Measurements from ENCODE around the gene GLUD1.
A peak's percentile ranks its signal among the peaks of the same experiment; 100 is the strongest.
"Not testable (repeated sequence)": the region's sequence is repeated elsewhere in the genome, so short reads cannot be mapped to it uniquely, and the experiment has no call there.

The GLUD1 gene

DNA sequence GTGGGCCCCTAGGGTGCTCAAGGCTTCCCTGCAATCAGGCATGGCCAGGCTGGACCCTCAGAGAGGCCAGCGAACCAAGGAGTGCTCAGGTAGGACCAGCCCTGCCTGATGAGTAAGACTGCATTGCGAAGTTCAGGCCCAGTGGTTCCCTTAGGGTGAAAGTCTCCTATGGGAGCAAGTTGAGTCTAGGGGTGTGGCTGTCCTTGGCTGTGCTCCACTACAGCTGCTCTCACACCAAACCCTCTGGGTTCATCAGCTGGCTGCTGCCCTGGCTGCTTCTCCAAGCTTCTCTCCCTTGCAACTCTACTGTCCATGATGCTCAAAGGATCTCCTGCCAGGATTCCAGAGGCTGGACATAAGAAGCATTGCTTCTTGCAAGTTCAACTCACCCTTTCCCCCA, 55.9 kb downstream of the GLUD1 start:
- DNase-seq: no peak

DNA sequence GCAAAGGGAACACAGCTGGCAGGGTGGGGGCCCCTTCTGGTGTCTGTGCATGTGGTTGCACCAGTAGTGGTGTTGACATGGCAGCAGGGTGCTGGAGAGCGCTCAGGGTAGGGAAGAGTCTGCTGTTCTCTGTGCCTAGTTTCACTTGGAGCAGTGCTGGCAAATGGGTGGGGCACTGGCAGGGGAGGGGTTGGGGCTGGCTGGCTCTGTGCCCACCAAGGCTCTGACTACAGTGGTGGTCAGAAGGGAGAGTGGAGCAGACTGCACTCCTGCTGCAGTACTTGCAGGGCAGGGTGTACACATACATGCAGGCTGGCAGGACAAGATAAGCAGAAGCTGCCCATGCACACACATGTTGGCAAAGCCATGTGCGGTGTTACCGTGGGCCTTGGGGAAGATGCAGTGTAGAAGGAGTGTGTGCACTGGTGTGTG, 56.3 kb downstream of the GLUD1 start:
- no peak for DNase-seq

DNA sequence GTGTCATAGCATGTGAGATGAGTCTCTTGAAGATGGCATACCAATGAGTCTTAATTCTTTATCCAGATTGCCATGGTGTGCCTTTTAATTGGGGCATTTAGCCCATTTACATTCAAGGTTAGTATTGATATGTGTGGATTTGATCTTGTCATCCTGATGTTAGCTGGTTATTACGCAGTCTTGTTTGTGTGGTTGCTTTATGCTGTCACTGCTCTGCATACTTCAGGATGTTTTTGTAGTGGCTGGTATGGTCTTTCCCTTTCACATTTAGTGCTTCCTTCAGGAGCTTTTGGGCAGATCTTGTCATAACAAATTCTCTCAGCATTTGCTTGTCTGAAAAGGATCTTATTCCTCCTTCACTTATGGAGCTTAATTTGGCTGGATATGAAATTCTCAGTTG, 58.0 kb downstream of the GLUD1 start:
- no peak for DNase-seq

DNA sequence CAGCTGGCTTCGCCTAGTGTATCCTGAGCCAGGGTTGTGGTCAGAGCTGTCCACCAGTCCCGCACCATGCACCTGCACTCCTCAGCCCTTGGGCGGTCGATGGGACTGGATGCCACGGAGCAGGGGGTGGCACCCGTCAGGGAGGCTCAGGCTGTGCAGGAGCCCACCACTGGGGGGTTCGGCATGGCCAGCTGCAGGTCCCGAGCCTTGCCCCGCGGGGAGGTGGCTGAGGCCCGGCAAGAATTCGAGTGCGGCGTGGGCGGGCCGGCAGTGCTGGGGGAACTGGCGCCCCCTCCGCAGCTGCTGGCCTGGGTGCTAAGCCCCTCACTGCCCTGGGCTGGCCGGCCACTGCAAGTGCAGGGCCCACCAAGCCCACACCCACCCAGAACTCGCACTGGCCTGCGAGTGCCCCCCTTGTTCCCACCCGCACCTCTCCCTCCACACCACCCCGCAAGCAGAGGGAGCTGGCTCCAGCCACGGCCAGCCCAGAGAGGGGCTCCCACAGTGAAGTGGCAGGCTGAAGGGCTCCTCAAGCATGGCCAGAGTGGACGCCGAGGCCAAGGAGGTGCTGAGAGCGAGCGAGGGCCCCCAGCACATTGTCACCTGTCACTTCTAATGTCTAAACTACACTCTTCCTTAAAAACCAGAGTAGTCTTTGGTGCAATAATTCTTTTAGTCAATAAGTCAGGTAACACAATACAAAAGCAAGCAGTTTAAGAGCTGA, 63.6 kb downstream of the GLUD1 start:
- no peak for DNase-seq

DNA sequence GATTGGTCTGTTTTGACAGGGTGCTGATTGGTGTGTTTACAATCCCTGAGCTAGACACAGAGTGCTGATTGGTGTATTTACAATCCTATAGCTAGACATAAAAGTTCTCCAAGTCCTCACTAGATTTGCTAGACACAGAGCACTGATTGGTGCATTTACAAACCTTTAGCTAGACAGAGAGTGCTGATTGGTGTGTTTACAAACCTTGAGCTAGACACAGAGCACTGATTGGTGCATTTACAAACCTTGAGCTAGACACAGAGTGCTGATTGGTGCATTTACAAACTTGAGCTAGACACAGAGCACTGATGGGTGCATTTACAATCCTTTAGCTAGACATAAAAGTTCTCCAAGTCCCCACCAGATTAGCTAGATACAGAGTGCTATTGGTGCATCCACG, 64.2 kb downstream of the GLUD1 start:
- not testable (repeated sequence) for DNase-seq

DNA sequence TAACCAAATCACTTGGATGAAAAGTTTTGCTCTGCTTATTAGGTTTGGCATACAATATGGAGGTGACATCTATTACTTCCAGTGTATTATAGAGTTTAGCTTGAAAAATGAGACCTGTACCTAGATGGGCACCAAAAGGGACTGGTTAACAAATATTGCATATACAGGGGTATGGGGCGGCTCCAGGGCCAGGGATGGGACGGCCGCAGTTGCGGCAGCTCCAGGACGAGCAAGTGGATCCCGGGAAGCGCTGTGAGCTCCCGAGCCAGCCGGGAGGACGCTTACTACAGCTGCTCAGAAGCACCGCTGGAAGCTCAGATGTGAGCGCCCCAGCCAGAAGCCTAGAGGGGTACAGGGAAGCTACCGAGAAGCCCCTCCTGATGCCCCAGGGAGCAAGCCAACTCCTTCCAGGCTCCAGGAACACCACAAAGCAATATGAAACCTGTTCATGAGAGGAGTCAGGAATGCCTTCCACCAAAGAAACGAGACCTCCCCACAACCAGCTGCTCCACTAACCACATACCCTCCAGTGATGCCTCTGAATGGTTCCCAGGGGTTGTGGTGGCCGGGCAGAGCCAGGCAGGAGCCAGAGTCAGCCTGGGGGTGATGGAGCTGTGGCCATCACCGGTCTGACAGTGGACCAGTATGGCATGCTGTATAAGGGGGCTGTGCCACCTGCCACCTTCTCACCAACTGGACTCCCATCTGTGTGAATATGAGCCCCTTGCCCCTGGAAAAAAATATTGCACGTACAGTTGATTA, 67.7 kb downstream of the GLUD1 start:
- DNase-seq: not testable (repeated sequence)

DNA sequence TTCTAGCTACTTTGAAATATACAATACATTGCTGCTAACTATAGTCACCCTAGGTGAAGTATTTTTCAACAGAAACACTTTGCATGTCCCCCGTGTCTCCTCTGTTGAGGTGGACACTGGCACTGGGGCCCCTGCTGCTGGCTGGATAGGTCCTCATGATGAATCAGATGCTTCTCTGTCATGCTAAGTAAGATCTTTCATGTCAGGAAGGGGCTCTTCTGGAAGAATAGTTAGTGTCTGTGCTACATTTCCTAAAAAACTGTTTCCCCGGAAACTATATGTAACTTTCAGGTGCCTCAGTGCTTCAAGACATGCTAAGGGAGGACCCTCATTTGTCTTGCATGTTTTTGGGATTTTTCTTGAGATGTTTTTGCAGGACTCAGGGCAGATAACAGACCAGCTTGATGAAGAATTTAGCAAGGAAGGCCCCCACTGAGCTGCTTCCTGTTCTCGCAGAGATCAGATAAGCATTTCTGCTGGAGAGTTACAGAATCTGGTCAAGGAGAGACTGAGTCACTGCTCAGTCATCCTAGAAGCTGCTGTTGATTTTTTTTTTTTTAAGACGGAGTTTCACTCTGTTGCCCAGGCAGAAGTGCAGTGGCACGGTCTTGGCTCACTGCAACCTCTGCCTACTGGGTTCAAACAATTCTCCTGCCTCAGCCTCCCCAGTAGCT, 69.2 kb downstream of the GLUD1 start:
- DNase-seq: peak; percentile 42

DNA sequence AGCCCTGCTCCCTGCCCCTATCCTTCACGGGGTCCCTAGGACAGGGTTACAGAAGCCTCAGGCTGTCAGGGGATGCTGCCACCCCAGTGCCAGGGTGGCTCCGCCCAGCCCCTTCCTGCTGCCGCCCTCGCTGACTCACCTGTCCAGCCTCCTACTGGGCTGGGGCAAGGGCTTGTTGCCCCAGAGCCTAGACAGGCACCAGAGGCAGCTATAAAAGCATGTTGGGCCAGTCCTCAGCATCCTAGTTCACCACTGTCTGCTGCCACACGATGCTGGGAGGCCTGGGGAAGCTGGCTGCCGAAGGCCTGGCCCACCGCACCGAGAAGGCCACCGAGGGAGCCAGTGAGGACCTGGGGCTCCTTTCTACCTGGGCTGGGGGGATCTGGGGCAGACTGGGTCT, 74.6 kb downstream of the GLUD1 start, which contains the start of gene FAM25A:
TSS of gene FAM25A (plus strand) at position 239 of the 400 bp plus-strand sequence. CDS start at position 270, 31 bp downstream.
- DNase-seq: not testable (repeated sequence)

DNA sequence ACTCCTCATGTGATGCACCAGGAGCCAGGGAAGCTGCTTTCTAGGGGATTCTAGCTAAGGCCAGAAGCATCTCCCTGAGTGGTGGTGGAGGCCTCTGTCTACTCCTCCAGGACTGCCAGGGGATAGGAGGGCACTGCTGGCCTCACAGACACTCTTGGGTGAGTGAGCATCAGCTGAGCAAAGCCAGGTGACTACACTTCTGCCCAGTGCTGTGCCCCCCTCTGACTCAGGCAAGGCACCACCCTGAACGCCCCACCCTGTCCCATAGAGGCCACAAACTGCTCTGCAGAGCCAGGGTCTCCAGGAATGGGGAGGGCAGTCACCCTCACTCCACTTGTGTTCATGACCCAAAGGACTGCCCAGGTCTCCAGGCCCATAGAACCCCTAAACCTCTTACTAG, 75.1 kb downstream of the GLUD1 start:
- DNase-seq: not testable (repeated sequence)

DNA sequence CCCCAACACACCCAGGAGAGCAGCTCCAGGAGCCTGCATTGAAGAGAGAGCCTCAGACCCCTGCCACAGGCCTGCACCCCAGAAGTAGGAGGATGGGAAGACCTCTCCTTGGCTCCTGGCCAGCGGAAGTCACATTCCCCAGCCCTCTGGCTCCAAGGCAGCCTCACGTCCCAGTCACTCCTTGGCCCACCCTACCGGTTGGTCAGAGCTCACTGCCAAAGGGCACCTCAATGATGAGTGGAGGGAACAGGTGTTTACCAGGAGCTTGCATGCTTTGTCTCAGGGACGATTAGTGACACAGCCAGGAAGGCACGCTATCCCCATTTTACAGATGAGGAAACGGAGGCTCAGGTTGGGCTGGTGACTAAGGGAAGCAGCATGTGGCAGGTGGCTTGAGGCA, 75.6 kb downstream of the GLUD1 start:
- not testable (repeated sequence) for DNase-seq

DNA sequence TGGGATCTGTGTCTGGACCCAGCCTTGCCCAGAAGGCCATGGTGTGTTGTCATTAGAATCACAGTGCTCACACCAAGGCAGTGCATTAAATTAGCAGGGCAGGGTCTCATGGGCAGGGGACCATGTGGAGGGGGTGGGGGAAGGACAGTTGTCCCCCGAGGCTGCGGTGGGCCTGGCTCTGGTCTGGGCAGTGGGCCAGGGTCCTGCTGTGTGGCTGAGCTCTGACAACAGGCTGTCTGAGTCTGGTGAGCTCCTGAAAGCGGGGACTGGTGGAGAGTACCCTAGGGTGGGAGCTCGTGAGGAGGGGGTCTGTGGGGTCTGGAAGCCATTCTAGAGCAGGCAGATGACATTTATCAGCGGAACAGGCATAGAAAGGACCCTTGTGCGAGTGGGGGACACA, 76.5 kb downstream of the GLUD1 start:
- not testable (repeated sequence) for DNase-seq

DNA sequence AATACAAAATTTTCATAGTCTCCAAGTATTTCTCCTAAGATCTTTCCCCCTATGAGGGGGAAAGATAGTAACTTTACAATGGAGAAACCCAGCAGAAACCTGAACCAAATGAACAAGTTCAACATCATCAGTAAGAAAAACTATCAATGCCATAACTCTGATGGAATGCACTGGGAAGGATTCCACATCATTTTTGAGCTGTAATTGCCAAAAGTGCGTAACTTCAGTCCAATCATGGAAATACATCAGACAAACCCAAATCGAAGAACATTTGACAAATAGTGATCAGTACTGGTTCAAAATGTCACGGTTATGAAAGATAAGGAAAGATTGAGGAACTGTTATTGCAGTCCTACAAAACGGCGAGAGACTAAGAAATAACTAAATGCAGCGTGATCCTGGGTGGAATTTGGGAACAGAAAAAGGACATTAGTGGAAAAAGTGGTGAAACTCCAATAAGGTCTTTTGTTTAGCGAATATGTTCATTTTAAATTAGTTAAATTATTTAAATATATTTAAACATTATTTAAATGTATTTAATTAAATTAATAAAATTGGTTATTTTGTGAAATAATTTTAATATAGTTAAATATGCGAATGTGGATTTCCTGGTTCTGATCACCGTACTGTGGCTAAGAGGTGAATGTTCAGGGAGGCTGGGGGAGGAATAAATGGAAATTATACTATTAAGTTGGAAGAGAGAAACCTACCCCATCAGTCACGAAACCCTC, 79.5 kb downstream of the GLUD1 start:
- not testable (repeated sequence) for DNase-seq

DNA sequence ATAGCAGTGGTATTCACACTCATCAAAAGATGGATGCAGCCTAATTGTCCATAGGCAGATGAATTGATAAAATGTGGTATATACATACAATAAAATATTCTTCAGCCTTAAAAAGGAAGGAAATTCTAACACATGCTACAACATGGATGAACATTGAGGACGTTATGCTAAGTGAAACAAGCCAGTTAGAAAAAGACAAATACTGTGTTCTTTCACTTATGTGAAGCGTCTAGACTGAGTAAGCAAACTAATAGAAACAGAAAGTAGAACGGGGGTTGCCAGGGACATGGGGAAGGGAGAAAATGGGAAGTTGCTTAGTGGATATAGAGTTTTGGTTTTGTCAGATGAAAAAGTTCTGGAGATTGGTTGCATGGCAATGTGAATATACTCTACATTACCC, 81.1 kb downstream of the GLUD1 start:
- DNase-seq: not testable (repeated sequence)

DNA sequence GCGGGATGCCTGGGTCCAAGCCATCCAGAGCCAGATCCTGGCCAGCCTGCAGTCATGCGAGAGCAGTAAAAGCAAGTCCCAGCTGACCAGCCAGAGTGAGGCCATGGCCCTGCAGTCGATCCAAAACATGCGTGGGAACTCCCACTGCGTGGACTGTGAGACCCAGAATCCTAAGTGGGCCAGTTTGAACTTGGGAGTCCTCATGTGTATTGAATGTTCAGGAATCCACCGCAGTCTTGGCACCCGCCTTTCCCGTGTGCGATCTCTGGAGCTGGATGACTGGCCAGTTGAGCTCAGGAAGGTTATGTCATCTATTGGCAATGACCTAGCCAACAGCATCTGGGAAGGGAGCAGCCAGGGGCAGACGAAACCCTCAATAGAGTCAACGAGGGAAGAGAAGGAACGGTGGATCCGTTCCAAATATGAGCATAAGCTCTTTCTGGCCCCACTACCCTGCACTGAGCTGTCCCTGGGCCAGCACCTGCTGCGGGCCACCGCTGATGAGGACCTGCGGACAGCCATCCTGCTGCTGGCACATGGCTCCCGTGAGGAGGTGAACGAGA, 85.4 kb downstream of the GLUD1 start:
- not testable (repeated sequence) for DNase-seq

DNA sequence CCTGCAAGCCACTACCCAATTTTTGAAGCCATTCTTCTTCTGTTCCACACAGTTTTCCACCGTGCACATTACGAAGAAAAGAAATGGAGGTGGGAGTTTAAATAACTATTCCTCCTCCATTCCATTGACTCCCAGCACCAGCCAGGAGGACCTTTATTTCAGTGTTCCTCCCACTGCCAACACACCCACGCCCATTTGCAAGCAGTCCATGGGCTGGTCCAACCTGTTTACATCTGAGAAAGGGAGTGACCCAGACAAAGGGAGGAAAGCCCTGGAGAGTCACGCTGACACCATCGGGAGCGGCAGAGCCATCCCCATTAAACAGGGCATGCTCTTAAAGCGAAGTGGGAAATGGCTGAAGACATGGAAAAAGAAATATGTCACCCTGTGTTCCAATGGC, 86.3 kb downstream of the GLUD1 start:
- DNase-seq: not testable (repeated sequence)

DNA sequence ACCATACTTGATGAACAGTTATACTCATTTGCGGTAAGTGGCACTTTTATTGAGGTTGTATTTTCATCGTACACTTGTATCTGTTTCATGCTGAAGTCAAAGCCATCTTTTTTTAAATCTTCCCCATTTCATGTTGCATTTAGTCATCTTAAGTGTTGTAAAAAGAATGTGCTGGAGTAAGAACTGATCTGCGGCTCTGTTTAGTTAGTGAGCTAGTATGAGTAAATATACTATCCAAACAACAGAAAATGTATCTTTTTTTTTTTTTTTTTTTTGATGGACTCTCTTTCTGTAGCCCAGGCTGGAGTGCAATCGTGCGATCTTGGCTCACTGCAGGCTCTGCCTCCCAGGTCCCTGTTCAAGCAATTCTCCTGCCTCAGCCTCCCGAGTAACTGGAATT, 87.0 kb downstream of the GLUD1 start:
- not testable (repeated sequence) for DNase-seq

DNA sequence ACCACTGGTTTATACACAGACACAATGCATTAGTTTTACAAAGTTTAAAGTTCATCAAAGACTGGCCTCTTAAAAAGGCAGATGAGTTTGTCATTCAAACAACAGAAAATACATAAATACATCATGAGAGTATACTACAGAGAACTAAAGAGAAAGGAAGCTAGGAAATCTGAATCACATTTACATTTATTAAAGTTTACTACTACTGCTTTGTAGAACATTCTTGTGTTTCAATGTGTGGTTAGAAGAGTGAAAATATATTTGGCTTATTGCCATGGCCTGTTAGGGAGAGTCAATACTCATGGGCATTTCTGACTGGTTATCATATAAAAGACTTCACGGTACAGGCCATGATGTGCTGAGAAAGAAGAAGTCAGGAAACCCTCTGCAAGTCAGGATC, 87.5 kb downstream of the GLUD1 start:
- not testable (repeated sequence) for DNase-seq

DNA sequence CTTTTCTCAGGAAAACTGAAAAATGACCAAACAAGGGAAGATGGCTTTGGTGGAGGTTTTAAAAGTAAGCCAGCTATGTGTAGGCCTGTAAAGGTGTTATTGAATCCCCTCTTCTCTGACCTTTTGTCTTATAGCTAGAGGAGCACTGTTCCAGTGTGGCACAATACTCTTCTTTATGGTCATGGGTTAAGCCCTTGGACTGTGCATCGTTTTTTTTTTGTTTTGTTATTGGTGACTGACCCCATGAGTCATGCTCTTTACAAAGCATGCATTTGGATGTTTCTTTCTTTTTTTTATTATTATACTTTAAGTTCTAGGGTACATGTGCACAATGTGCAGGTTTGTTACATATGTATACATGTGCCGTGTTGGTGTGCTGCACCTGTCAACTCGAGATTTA, 94.2 kb downstream of the GLUD1 start:
- no peak for DNase-seq

Data from GF-D8 (cell line).